Upper lobe of left lung (tissue), 4 donors: Measurements from ENCODE around the gene GDNF.

ENCODE experiments used
- CTCF ChIP-seq, 6 experiments: fragments of 450-650 bp in 4 of 6; fragments of 200-600 bp in 2 of 6; sonication (generic) in 2 of 6; IDR thresholded peaks; one replicate each; pipeline ENCODE4 v1.5.1; 2016 to 2019; ENCODE audit warnings: antibody characterized with exemption in 6 of 6
- EP300 ChIP-seq, 4 donors: sonication (generic); formaldehyde crosslinking; IDR thresholded peaks; one replicate each; pipeline ENCODE4 v1.5.1; 2017; ENCODE audit warnings: antibody characterized with exemption in 4 of 4, control low read depth in 2 of 4
- POLR2A ChIP-seq, 4 donors: fragments of 450-650 bp; IDR thresholded peaks; one replicate each; pipeline ENCODE4 v1.5.1; 2016 to 2017; ENCODE audit warnings: antibody characterized with exemption in 4 of 4, mild to moderate bottlenecking in 2 of 4
- POLR2AphosphoS5 ChIP-seq, 2 donors: sonication (generic); formaldehyde crosslinking; IDR thresholded peaks; one replicate each; pipeline ENCODE4 v1.5.1; 2017; ENCODE audit warnings: antibody characterized with exemption in 2 of 2

GRCh38 chr5:37876943-37877342, 37.1 kb upstream of the GDNF start:
- TF ChIP-seq POLR2AphosphoS5 (IDR thresholded peaks at IDR 0.05) (no peak), CTCF (IDR thresholded peaks at IDR 0.05) (no peak), POLR2A (IDR thresholded peaks at IDR 0.05) (no peak), EP300 (IDR thresholded peaks at IDR 0.05) (no peak)
